Transverse colon (tissue), 4 donors: Measurements from ENCODE around the gene LAMTOR5. TPM values are rescaled to one million over a fixed set of nuclear protein-coding genes. Genes with fewer than 3 reads are reported as not detected.
"Not testable (repeated sequence)": the region's sequence is repeated elsewhere in the genome, so short reads cannot be mapped to it uniquely, and the experiment has no call there.

Source experiments
- DNase-seq: peaks from one replicate; pipeline ENCODE4 v3.0.0-alpha.2; 2019
- H3K27ac ChIP-seq, 4 donors: fragments of 200-600 bp; sonication (generic); 2 replicates each; pipeline ENCODE4 v1.5.1; 2016 to 2018; ENCODE audit warnings: inconsistent platforms in 4 of 4
- H3K27me3 ChIP-seq: fragments of 200-600 bp; sonication (generic); 2 replicates; pipeline ENCODE4 v1.5.1; 2017; ENCODE audit warnings: inconsistent platforms
- H3K36me3 ChIP-seq, 4 donors: fragments of 200-600 bp; sonication (generic); 2 replicates each; pipeline ENCODE4 v1.5.1; 2017 to 2019; ENCODE audit warnings: inconsistent platforms in 4 of 4
- H3K4me1 ChIP-seq, 4 donors: fragments of 200-600 bp; sonication (generic); 2 replicates each; pipeline ENCODE4 v1.5.1; 2017 to 2020; ENCODE audit warnings: inconsistent platforms in 4 of 4
- H3K4me3 ChIP-seq, 4 donors: fragments of 200-600 bp; sonication (generic); 1 replicate in 1 of 4; 2 replicates in 3 of 4; pipeline versions ENCODE4 v1.5.1 to v1.6.1; 2017 to 2019; ENCODE audit warnings: inconsistent platforms in 4 of 4
- H3K9me3 ChIP-seq, 2 donors: fragments of 200-600 bp; sonication (generic); 2 replicates each; pipeline ENCODE4 v1.5.1; 2017 to 2019; ENCODE audit warnings: inconsistent platforms in 2 of 2
- CTCF ChIP-seq, 5 experiments: fragments of 200-600 bp in 3 of 5; fragments of 450-650 bp in 2 of 5; sonication (generic) in 3 of 5; IDR thresholded peaks; 1 replicate in 2 of 5; 2 replicates in 3 of 5; pipeline ENCODE4 v1.5.1; 2016 to 2017; ENCODE audit warnings: antibody characterized with exemption in 5 of 5, inconsistent platforms in 3 of 5, mild to moderate bottlenecking in 2 of 5, moderate library complexity in 1 of 5
- EP300 ChIP-seq: sonication (generic); formaldehyde crosslinking; IDR thresholded peaks from one replicate; pipeline ENCODE4 v1.6.1; 2017; ENCODE audit warnings: antibody characterized with exemption, low read depth
- POLR2A ChIP-seq: fragments of 450-650 bp; IDR thresholded peaks from one replicate; pipeline ENCODE4 v1.6.1; 2016; ENCODE audit warnings: antibody characterized with exemption, mild to moderate bottlenecking, moderate library complexity
- POLR2AphosphoS5 ChIP-seq, 3 donors: sonication (generic); formaldehyde crosslinking; IDR thresholded peaks; one replicate each; pipeline ENCODE4 v1.6.1; 2016; ENCODE audit warnings: antibody characterized with exemption in 3 of 3
- WGBS, 2 donors: methylation state at CpG; one replicate each; pipeline ENCODE4 v1.1.5; 2018; ENCODE audit warnings: low coverage in 1 of 2; 5-methylcytosine and 5-hydroxymethylcytosine counted together
- in situ Hi-C, 4 donors: fragments of 200-750 bp; cut with MboI; loops; one replicate each; pipeline versions ENCODE4 v1.15.0 to v1.15.1; 2017; ENCODE audit warnings: low sequenced_read_pairs in 3 of 4, low pct_ligation_motif_present in 1 of 4, low pct_unique_long_range_greater_than_20kb in 1 of 4
- intact Hi-C: fragments of 100-400 bp; cut with DNase I; formaldehyde crosslinking; loops from one replicate; pipeline ENCODE4 v1.15.1; 2023; ENCODE audit warnings: low total_unique reads
- total RNA-seq, 4 donors: library from RNA; depleted of rRNA; stranded (reverse); fragments of >200 nt; gene quantifications; one replicate each; pipeline ENCODE4 v1.1.0, GENCODE V29; 2016

The LAMTOR5 gene
- total RNA-seq, 4 donors from 2014 or later: 7.1 to 113 (median 38.2) TPM

- WGBS, 2 donors: 79 to 81% methylated on average over 8 of the region's 8 CpGs
- no peaks in the 10 kb centered on the region for H3K36me3 ChIP-seq
- H3K4me1 ChIP-seq: no peaks in the 10 kb centered on the region
- no peak overlapping the region for H3K27ac ChIP-seq
- H3K9me3 ChIP-seq: no peaks in the 10 kb centered on the region
- TF ChIP-seq CTCF (IDR thresholded peaks at IDR 0.05): no peak
- no peak for TF ChIP-seq EP300
- TF ChIP-seq POLR2AphosphoS5 (IDR thresholded peaks at IDR 0.05): no peak
- no peak for TF ChIP-seq POLR2A
- no peak overlapping the region for H3K4me3 ChIP-seq
- peaks cover 4% of the 10 kb centered on the region for H3K27me3 ChIP-seq
- in situ Hi-C loops: no loop called here
- DNase-seq: no peak
- intact Hi-C loops: no loop called here
Observed at GRCh38 chr1:110444561-110444960, 37.1 kb upstream of the LAMTOR5 start.

GRCh38 chr1:110443451-110443850 lies 36.0 kb upstream of the LAMTOR5 start:
- intact Hi-C loops (no loop called here), in situ Hi-C loops (no loop called here)
- Histone ChIP-seq H3K36me3 (no peaks in the 10 kb centered on the region), H3K4me3 (no peak overlapping the region), H3K4me1 (no peaks in the 10 kb centered on the region), H3K27ac (no peak overlapping the region), H3K27me3 (no peaks in the 10 kb centered on the region), H3K9me3 (no peaks in the 10 kb centered on the region)
- WGBS, 2 donors: 84% methylated on average over 8 of the region's 8 CpGs; no CpG with 5 or more reads in 1 of the 2 donors
- DNase-seq: no peak
- no peak for TF ChIP-seq CTCF (IDR thresholded peaks at IDR 0.05)
- TF ChIP-seq EP300: no peak
- no peak for TF ChIP-seq POLR2AphosphoS5 (IDR thresholded peaks at IDR 0.05)
- no peak for TF ChIP-seq POLR2A

GRCh38 chr1:110441888-110442287 lies 34.4 kb upstream of the LAMTOR5 start:
- intact Hi-C loops (no loop called here), in situ Hi-C loops (no loop called here)
- DNase-seq: no peak
- H3K4me3 ChIP-seq: no peak overlapping the region
- H3K4me1 ChIP-seq: no peaks in the 10 kb centered on the region
- H3K27ac ChIP-seq: no peak overlapping the region
- H3K9me3 ChIP-seq: no peaks in the 10 kb centered on the region
- no peaks in the 10 kb centered on the region for H3K27me3 ChIP-seq
- H3K36me3 ChIP-seq: no peaks in the 10 kb centered on the region
- TF ChIP-seq EP300: no peak
- TF ChIP-seq POLR2AphosphoS5 (IDR thresholded peaks at IDR 0.05): no peak
- no peak for TF ChIP-seq CTCF (IDR thresholded peaks at IDR 0.05)
- no peak for TF ChIP-seq POLR2A

- no peaks in the 10 kb centered on the region for H3K4me1 ChIP-seq
- no peaks in the 10 kb centered on the region for H3K36me3 ChIP-seq
- in situ Hi-C loops (no loop called here), intact Hi-C loops (no loop called here)
- H3K27me3 ChIP-seq: no peaks in the 10 kb centered on the region
- TF ChIP-seq POLR2AphosphoS5 (IDR thresholded peaks at IDR 0.05): no peak
- no peak for TF ChIP-seq CTCF (IDR thresholded peaks at IDR 0.05)
- TF ChIP-seq EP300: no peak
- TF ChIP-seq POLR2A: no peak
- no peak for DNase-seq
- no peak overlapping the region for H3K4me3 ChIP-seq
- H3K9me3 ChIP-seq: no peaks in the 10 kb centered on the region
- 46 to 73% methylated on average over 3 of the region's 3 CpGs for WGBS, 2 donors
- no peak overlapping the region for H3K27ac ChIP-seq
Observed at GRCh38 chr1:110440877-110441276, 33.4 kb upstream of the LAMTOR5 start.

- H3K27ac ChIP-seq, H3K36me3 ChIP-seq, H3K9me3 ChIP-seq, DNase-seq, intact Hi-C loops, H3K4me3 ChIP-seq, in situ Hi-C loops, H3K27me3 ChIP-seq, H3K4me1 ChIP-seq: not testable (repeated sequence)
- WGBS, 2 donors: 60 to 73% methylated on average over 1 to 3 of the region's 3 CpGs
Observed at GRCh38 chr1:110439873-110440272, 32.4 kb upstream of the LAMTOR5 start.
